CD14-positive monocyte (primary cell): ENCODE data around the gene NR2E1. TPM values are rescaled to one million over a fixed set of nuclear protein-coding genes. Genes with fewer than 3 reads are reported as not detected.

Source experiments
- DNase-seq, 3 donors: peaks; one replicate each; pipeline ENCODE4 v3.0.0-alpha.2; 2011 to 2022
- H2AFZ ChIP-seq: 2 replicates; pipeline ENCODE4 v1.6.0; 2012; ENCODE audit warnings: mild to moderate bottlenecking, low read depth, low read length, inconsistent platforms; ENCODE audit not compliant: insufficient read depth, poor library complexity, severe bottlenecking
- H3K27ac ChIP-seq, 2 donors: 1 replicate in 1 of 2; 2 replicates in 1 of 2; pipeline ENCODE4 v1.5.1; 2012 to 2013; ENCODE audit warnings: low read length in 2 of 2, control low read depth in 1 of 2, inconsistent platforms in 1 of 2, low read depth in 1 of 2, mild to moderate bottlenecking in 1 of 2
- H3K27me3 ChIP-seq, 2 donors: one replicate each; pipeline versions ENCODE4 v1.6.0 to v1.6.1; 2011 to 2013; ENCODE audit warnings: low read length in 2 of 2; ENCODE audit not compliant: control insufficient read depth in 2 of 2, insufficient read depth in 2 of 2
- H3K36me3 ChIP-seq, 2 donors: replicated peaks in 1 of 2; 1 replicate in 1 of 2; 2 replicates in 1 of 2; pipeline versions ENCODE4 v1.5.1 to v1.6.1; 2012 to 2013; ENCODE audit warnings: low read length in 2 of 2, control low read depth in 1 of 2, inconsistent platforms in 1 of 2, mild to moderate bottlenecking in 1 of 2; ENCODE audit not compliant: insufficient read depth in 2 of 2, control insufficient read depth in 1 of 2
- H3K4me1 ChIP-seq, 2 donors: 1 replicate in 1 of 2; 2 replicates in 1 of 2; pipeline versions ENCODE4 v1.5.1 to v1.6.1; 2012 to 2013; ENCODE audit warnings: low read length in 2 of 2, control low read depth in 1 of 2, inconsistent platforms in 1 of 2, mild to moderate bottlenecking in 1 of 2, moderate library complexity in 1 of 2; ENCODE audit not compliant: insufficient read depth in 2 of 2, control insufficient read depth in 1 of 2
- H3K4me2 ChIP-seq: replicated peaks from 2 replicates; pipeline ENCODE3; 2012; ENCODE audit warnings: low read length, moderate library complexity, mild to moderate bottlenecking; ENCODE audit not compliant: poor library complexity, severe bottlenecking; ENCODE audit errors: extremely low read depth
- H3K4me3 ChIP-seq, 3 experiments: fragments of 200-600 bp in 1 of 3; sonication (generic) in 1 of 3; replicated peaks in 1 of 3; 1 replicate in 2 of 3; 2 replicates in 1 of 3; pipeline ENCODE4 v1.5.1; 2011 to 2013; ENCODE audit warnings: low read length in 3 of 3, mild to moderate bottlenecking in 3 of 3, control low read depth in 2 of 3, low read depth in 2 of 3, inconsistent platforms in 1 of 3, moderate library complexity in 1 of 3
- H3K79me2 ChIP-seq: 2 replicates; pipeline ENCODE4 v1.6.0; 2012; ENCODE audit warnings: mild to moderate bottlenecking, control low read depth, inconsistent platforms, low read length, moderate library complexity; ENCODE audit not compliant: insufficient read depth
- H3K9ac ChIP-seq: 2 replicates; pipeline ENCODE4 v1.6.0; 2017; ENCODE audit warnings: low read length, mild to moderate bottlenecking; ENCODE audit not compliant: insufficient read depth, poor library complexity, severe bottlenecking
- H3K9me3 ChIP-seq, 2 donors: replicated peaks in 1 of 2; 1 replicate in 1 of 2; 2 replicates in 1 of 2; pipeline versions ENCODE4 v1.5.1 to v1.6.1; 2012 to 2013; ENCODE audit warnings: low read length in 2 of 2, control low read depth in 1 of 2; ENCODE audit not compliant: control insufficient read depth in 1 of 2, insufficient read depth in 1 of 2
- H4K20me1 ChIP-seq: 2 replicates; pipeline ENCODE4 v1.6.0; 2012; ENCODE audit warnings: mild to moderate bottlenecking, low read length, control low read depth, moderate library complexity; ENCODE audit not compliant: insufficient read depth
- H3K27ac Mint-ChIP-seq, 7 donors: one replicate each; pipeline ENCODE4 v1.8.0; 2020; ENCODE audit warnings: mild to moderate bottlenecking in 7 of 7, mixed read lengths in 7 of 7, moderate library complexity in 6 of 7, inconsistent platforms in 2 of 7
- H3K27me3 Mint-ChIP-seq, 3 donors: one replicate each; pipeline ENCODE4 v1.8.0; 2021 to 2022; ENCODE audit warnings: low read depth in 3 of 3, mild to moderate bottlenecking in 3 of 3, mixed read lengths in 3 of 3, moderate library complexity in 3 of 3, inconsistent platforms in 1 of 3
- H3K36me3 Mint-ChIP-seq, 2 donors: one replicate each; pipeline ENCODE4 v1.8.0; 2020; ENCODE audit warnings: mixed read lengths in 2 of 2, inconsistent platforms in 1 of 2, mild to moderate bottlenecking in 1 of 2
- H3K4me1 Mint-ChIP-seq: one replicate; pipeline ENCODE4 v1.8.0; 2020; ENCODE audit warnings: mild to moderate bottlenecking, mixed read lengths
- H3K4me3 Mint-ChIP-seq, 2 donors: one replicate each; pipeline ENCODE4 v1.8.0; 2020; ENCODE audit warnings: mild to moderate bottlenecking in 2 of 2, mixed read lengths in 2 of 2, moderate library complexity in 1 of 2
- H3K9me3 Mint-ChIP-seq, 7 donors: one replicate each; pipeline ENCODE4 v1.8.0; 2020 to 2022; ENCODE audit warnings: mixed read lengths in 7 of 7, mild to moderate bottlenecking in 6 of 7, moderate library complexity in 6 of 7, inconsistent platforms in 2 of 7
- WGBS: methylation state at CpG from one replicate; pipeline ENCODE4 v1.1.5; 2013; ENCODE audit warnings: missing lambda C conversion rate; ENCODE audit not compliant: insufficient coverage; 5-methylcytosine and 5-hydroxymethylcytosine counted together
- intact Hi-C, 2 donors: fragments of 100-400 bp; cut with micrococcal nuclease; formaldehyde crosslinking; loops; one replicate each; pipeline versions ENCODE4 v1.15.0 to v1.15.1; 2023
- polyA plus RNA-seq, 3 donors: library from polyadenylated mRNA; depleted of rRNA in 1 of 3; unstranded in 2 of 3; stranded (reverse) in 1 of 3; fragments of 300-500 nt in 2 of 3; fragments of >200 nt in 1 of 3; fragmentation: Illumina TruSeq in 2 of 3; gene quantifications; 1 replicate in 2 of 3; 2 replicates in 1 of 3; pipeline ENCODE4 v1.2.3, GENCODE V29; 2012 to 2021
- TF ChIP-seq, protein P1 (sequence below): fragments of 200-600 bp; IDR thresholded peaks from one replicate; pipeline ENCODE4 v1.8.0; 2022; ENCODE audit warnings: antibody characterized with exemption, mild to moderate bottlenecking

Gene NR2E1
- polyA plus RNA-seq, 3 donors, result not detected

- Mint-ChIP-seq H3K9me3 (peaks cover 0 to 8% (median 3%) of the 10 kb centered on the region in 7 donors), H3K4me3 (no peak overlapping the region), H3K27ac (no peak overlapping the region), H3K27me3 (peaks cover 0 to 1% (median 0%) of the 10 kb centered on the region in 3 donors), H3K4me1 (peaks cover 2% of the 10 kb centered on the region), H3K36me3 (peaks cover 42 to 58% of the 10 kb centered on the region in 2 donors)
- H3K36me3 ChIP-seq, result peaks cover 13 to 61% of the 10 kb centered on the region in 2 donors
- no peak for DNase-seq
- TF ChIP-seq, protein P1, sequence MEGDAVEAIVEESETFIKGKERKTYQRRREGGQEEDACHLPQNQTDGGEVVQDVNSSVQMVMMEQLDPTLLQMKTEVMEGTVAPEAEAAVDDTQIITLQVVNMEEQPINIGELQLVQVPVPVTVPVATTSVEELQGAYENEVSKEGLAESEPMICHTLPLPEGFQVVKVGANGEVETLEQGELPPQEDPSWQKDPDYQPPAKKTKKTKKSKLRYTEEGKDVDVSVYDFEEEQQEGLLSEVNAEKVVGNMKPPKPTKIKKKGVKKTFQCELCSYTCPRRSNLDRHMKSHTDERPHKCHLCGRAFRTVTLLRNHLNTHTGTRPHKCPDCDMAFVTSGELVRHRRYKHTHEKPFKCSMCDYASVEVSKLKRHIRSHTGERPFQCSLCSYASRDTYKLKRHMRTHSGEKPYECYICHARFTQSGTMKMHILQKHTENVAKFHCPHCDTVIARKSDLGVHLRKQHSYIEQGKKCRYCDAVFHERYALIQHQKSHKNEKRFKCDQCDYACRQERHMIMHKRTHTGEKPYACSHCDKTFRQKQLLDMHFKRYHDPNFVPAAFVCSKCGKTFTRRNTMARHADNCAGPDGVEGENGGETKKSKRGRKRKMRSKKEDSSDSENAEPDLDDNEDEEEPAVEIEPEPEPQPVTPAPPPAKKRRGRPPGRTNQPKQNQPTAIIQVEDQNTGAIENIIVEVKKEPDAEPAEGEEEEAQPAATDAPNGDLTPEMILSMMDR, result no peak
- no peaks in the 10 kb centered on the region for H3K4me1 ChIP-seq
- no peak overlapping the region for H2AFZ ChIP-seq
- peaks cover 0 to 6% of the 10 kb centered on the region in 2 donors for H3K9me3 ChIP-seq
- intact Hi-C loops, result no loop called here
- H3K27me3 ChIP-seq, result no peaks in the 10 kb centered on the region
- no peak overlapping the region for H3K9ac ChIP-seq
- H3K79me2 ChIP-seq, result peaks cover 84% of the 10 kb centered on the region
- H3K4me3 ChIP-seq, result no peak overlapping the region
- no CpG with 5 or more reads among the region's 4 CpGs for WGBS
- no peak overlapping the region for H3K4me2 ChIP-seq
- H4K20me1 ChIP-seq, result peaks cover 96% of the 10 kb centered on the region
- H3K27ac ChIP-seq, result no peak overlapping the region
Measured at GRCh38 chr6:108238322-108238721, 72.5 kb downstream of the NR2E1 start.

Other genes starting within 250 kb of the NR2E1 start
- 10 to 100 TPM; 12.0 to 33.7 (median 12.7) TPM for gene SEC63, start 207.8 kb upstream of the NR2E1 start, polyA plus RNA-seq
- gene OSTM1, start 91.3 kb upstream of the NR2E1 start, polyA plus RNA-seq, result 10 to 100 TPM; 13.4 to 60.1 (median 49.7) TPM
- gene SNX3, start 95.0 kb downstream of the NR2E1 start, polyA plus RNA-seq, result 100 to 1,000 TPM; 134 to 441 (median 394) TPM
- gene AFG1L, start 129.0 kb downstream of the NR2E1 start, polyA plus RNA-seq, result 1 to 10 TPM in 2 of 3 donors, under 1 TPM in 1; 0.95 to 2.8 (median 2.7) TPM